H9 (cell line): ENCODE data around the gene FAM107A. TPM values are rescaled to one million over a fixed set of nuclear protein-coding genes. Genes with fewer than 3 reads are reported as not detected.

Experiments
- DNase-seq: peaks from one replicate; pipeline ENCODE4 v3.0.0-alpha.2; 2017
- H2AFZ ChIP-seq: one replicate; pipeline ENCODE4 v1.6.1; 2013; ENCODE audit warnings: mild to moderate bottlenecking, low read length, control low read depth, moderate library complexity
- H2AK5ac ChIP-seq: 2 replicates; pipeline ENCODE4 v1.6.1; 2013; ENCODE audit warnings: low read length, control low read depth, mixed read lengths; ENCODE audit not compliant: insufficient read length
- H2BK120ac ChIP-seq: one replicate; pipeline ENCODE4 v1.6.1; 2013; ENCODE audit warnings: low read depth, mild to moderate bottlenecking, low read length, control low read depth, inconsistent platforms; ENCODE audit not compliant: poor library complexity, severe bottlenecking
- H2BK12ac ChIP-seq: 2 replicates; pipeline ENCODE4 v1.6.1; 2013; ENCODE audit warnings: low read length, control low read depth, mixed read lengths, low read depth; ENCODE audit not compliant: insufficient read length
- H2BK15ac ChIP-seq: 2 replicates; pipeline ENCODE4 v1.6.1; 2013; ENCODE audit warnings: low read depth, low read length, control low read depth
- H2BK20ac ChIP-seq: one replicate; pipeline ENCODE4 v1.6.1; 2013; ENCODE audit warnings: low read depth, mild to moderate bottlenecking, low read length, control low read depth, inconsistent platforms; ENCODE audit not compliant: poor library complexity, severe bottlenecking
- H2BK5ac ChIP-seq: 2 replicates; pipeline ENCODE4 v1.6.1; 2013; ENCODE audit warnings: low read length, control low read depth, mixed read lengths; ENCODE audit not compliant: insufficient read length
- H3K14ac ChIP-seq: 2 replicates; pipeline ENCODE4 v1.6.1; 2013; ENCODE audit warnings: low read length, control low read depth; ENCODE audit not compliant: insufficient read depth
- H3K18ac ChIP-seq: 2 replicates; pipeline ENCODE4 v1.6.1; 2013; ENCODE audit warnings: low read depth, mild to moderate bottlenecking, mixed read lengths, low read length, control low read depth; ENCODE audit not compliant: insufficient read length
- H3K23ac ChIP-seq: 2 replicates; pipeline ENCODE4 v1.6.1; 2013; ENCODE audit warnings: low read length, control low read depth, mixed read lengths, low read depth; ENCODE audit not compliant: insufficient read length
- H3K23me2 ChIP-seq: 2 replicates; pipeline ENCODE4 v1.6.1; 2013; ENCODE audit warnings: low read depth, mild to moderate bottlenecking, mixed read lengths, low read length, control low read depth; ENCODE audit not compliant: insufficient read length, poor library complexity, severe bottlenecking
- H3K27ac ChIP-seq: 2 replicates; pipeline ENCODE4 v1.5.1; 2013; ENCODE audit warnings: low read length, control low read depth, mixed read lengths, low read depth; ENCODE audit not compliant: insufficient read length
- H3K27me3 ChIP-seq: 2 replicates; pipeline ENCODE4 v1.6.1; 2013; ENCODE audit warnings: low read length, control low read depth, inconsistent platforms; ENCODE audit not compliant: insufficient read depth
- H3K4ac ChIP-seq: 2 replicates; pipeline ENCODE4 v1.6.1; 2013; ENCODE audit warnings: low read depth, mild to moderate bottlenecking, control low read depth, inconsistent platforms, low read length, moderate library complexity
- H3K4me1 ChIP-seq: 2 replicates; pipeline ENCODE4 v1.6.1; 2013; ENCODE audit warnings: low read length, control low read depth, inconsistent platforms; ENCODE audit not compliant: insufficient read depth
- H3K4me2 ChIP-seq: 2 replicates; pipeline ENCODE4 v1.6.1; 2013; ENCODE audit warnings: low read length, control low read depth, mixed read lengths; ENCODE audit not compliant: insufficient read length, insufficient read depth
- H3K56ac ChIP-seq: 2 replicates; pipeline ENCODE4 v1.6.1; 2013; ENCODE audit warnings: low read depth, mild to moderate bottlenecking, mixed read lengths, low read length, control low read depth; ENCODE audit not compliant: insufficient read length
- H3K79me1 ChIP-seq: 2 replicates; pipeline ENCODE4 v1.6.1; 2013; ENCODE audit warnings: low read depth, mild to moderate bottlenecking, moderate library complexity, low read length, control low read depth, inconsistent platforms; ENCODE audit not compliant: insufficient read depth, poor library complexity, severe bottlenecking
- H3K79me2 ChIP-seq: 2 replicates; pipeline ENCODE4 v1.6.1; 2013; ENCODE audit warnings: low read length, control low read depth, inconsistent platforms; ENCODE audit not compliant: insufficient read depth
- H3K9ac ChIP-seq: 2 replicates; pipeline ENCODE4 v1.6.1; 2013; ENCODE audit warnings: low read length, control low read depth, mixed read lengths; ENCODE audit not compliant: insufficient read length; ENCODE audit errors: extremely low read depth
- H3K9me3 ChIP-seq: one replicate; pipeline ENCODE4 v1.6.1; 2013; ENCODE audit warnings: low read depth, low read length, inconsistent platforms; ENCODE audit not compliant: control insufficient read depth
- H3T11ph ChIP-seq: one replicate; pipeline ENCODE4 v1.6.1; 2013; ENCODE audit warnings: mild to moderate bottlenecking, low read length, control low read depth, inconsistent platforms
- H4K20me1 ChIP-seq: one replicate; pipeline ENCODE4 v1.6.1; 2013; ENCODE audit not compliant: control insufficient read depth, insufficient read length, insufficient read depth
- H4K5ac ChIP-seq: 2 replicates; pipeline ENCODE4 v1.6.1; 2013; ENCODE audit warnings: low read depth, mild to moderate bottlenecking, mixed read lengths, low read length, control low read depth; ENCODE audit not compliant: insufficient read length
- H4K8ac ChIP-seq: replicated peaks from 2 replicates; pipeline ENCODE4 v1.6.1; 2013; ENCODE audit warnings: low read length, control low read depth, mixed read lengths, low read depth; ENCODE audit not compliant: insufficient read length
- H4K91ac ChIP-seq: 2 replicates; pipeline ENCODE4 v1.6.1; 2013; ENCODE audit warnings: low read depth, mild to moderate bottlenecking, moderate library complexity, mixed read lengths, low read length, control low read depth; ENCODE audit not compliant: insufficient read length
- H3K27ac Mint-ChIP-seq, 3 experiments: 2 replicates in 2 of 3; 3 replicates in 1 of 3; pipeline ENCODE4 v1.8.0; 2020 to 2021; ENCODE audit warnings: mixed read lengths in 3 of 3, mild to moderate bottlenecking in 1 of 3, moderate library complexity in 1 of 3
- H3K27me3 Mint-ChIP-seq: 2 replicates; pipeline ENCODE4 v1.8.0; 2021; ENCODE audit warnings: low read depth, mild to moderate bottlenecking, moderate library complexity, mixed read lengths
- H3K36me3 Mint-ChIP-seq, 3 experiments: 2 replicates in 2 of 3; 3 replicates in 1 of 3; pipeline ENCODE4 v1.8.0; 2020 to 2021; ENCODE audit warnings: low read depth in 3 of 3, mixed read lengths in 3 of 3; ENCODE audit not compliant: insufficient read depth in 1 of 3
- H3K4me1 Mint-ChIP-seq, 2 experiments: 2 replicates each; pipeline ENCODE4 v1.8.0; 2020; ENCODE audit warnings: mixed read lengths in 2 of 2
- H3K4me3 Mint-ChIP-seq, 2 experiments: 2 replicates in 1 of 2; 3 replicates in 1 of 2; pipeline ENCODE4 v1.8.0; 2020 to 2021; ENCODE audit warnings: mild to moderate bottlenecking in 2 of 2, mixed read lengths in 2 of 2, moderate library complexity in 1 of 2
- H3K9me3 Mint-ChIP-seq, 2 experiments: 2 replicates in 1 of 2; 3 replicates in 1 of 2; pipeline ENCODE4 v1.8.0; 2020; ENCODE audit warnings: mild to moderate bottlenecking in 2 of 2, mixed read lengths in 2 of 2, moderate library complexity in 1 of 2
- CTCF ChIP-seq: fragments of 200-600 bp; sonication (generic); conservative IDR thresholded peaks from 3 replicates; pipeline ENCODE4 v1.8.0; 2021; ENCODE audit warnings: antibody characterized with exemption, mild to moderate bottlenecking
- WGBS: extraction: QIAGEN DNeasy Blood & Tissue Kit; methylation state at CpG from one replicate; pipeline ENCODE4 v1.1.7; 2013; ENCODE audit warnings: missing lambda C conversion rate, low lambda C conversion rate, mixed read lengths; ENCODE audit not compliant: insufficient read length; ENCODE audit errors: extremely low coverage; 5-methylcytosine and 5-hydroxymethylcytosine counted together
- total RNA-seq: library from RNA; stranded (reverse); gene quantifications from 2 replicates; pipeline ENCODE4 v1.2.1, GENCODE V29; 2021

Gene FAM107A
- total RNA-seq, 1 experiment from 2014 or later, result 0.11 TPM

- Histone ChIP-seq H2BK15ac (no peak overlapping the region), H2AFZ (no peak overlapping the region), H3K23ac (no peak overlapping the region), H3K23me2 (no peaks in the 10 kb centered on the region), H3K18ac (no peak overlapping the region), H2BK20ac (no peak overlapping the region), H3K4me2 (no peak overlapping the region), H3K27me3 (no peaks in the 10 kb centered on the region), H3K9ac (no peak overlapping the region), H3K4me1 (no peaks in the 10 kb centered on the region), H4K8ac (no peak overlapping the region), H3K4ac (no peak overlapping the region), H3K27ac (no peak overlapping the region), H3K56ac (no peak overlapping the region), H3K79me2 (no peaks in the 10 kb centered on the region), H2BK5ac (no peak overlapping the region), H2BK12ac (no peak overlapping the region), H3K79me1 (no peaks in the 10 kb centered on the region), H2BK120ac (no peak overlapping the region), H3K14ac (no peak overlapping the region), H2AK5ac (no peak overlapping the region), H3K9me3 (no peaks in the 10 kb centered on the region), H4K5ac (no peak overlapping the region), H3T11ph (no peak overlapping the region), H4K91ac (no peak overlapping the region), H4K20me1 (no peaks in the 10 kb centered on the region)
- H3K4me3 Mint-ChIP-seq, result no peak overlapping the region
- peaks cover 4% of the 10 kb centered on the region for H3K27me3 Mint-ChIP-seq
- no peak overlapping the region for H3K27ac Mint-ChIP-seq
- WGBS, result no CpG with 5 or more reads among the region's 4 CpGs
- peaks cover 16 to 18% of the 10 kb centered on the region in 2 experiments for H3K9me3 Mint-ChIP-seq
- no peak for TF ChIP-seq CTCF
- peaks cover 2 to 3% of the 10 kb centered on the region in 2 experiments; a peak in 2 of 4 replicates for H3K4me1 Mint-ChIP-seq
- no peak for DNase-seq
- H3K36me3 Mint-ChIP-seq, result peaks cover 4 to 15% (median 6%) of the 10 kb centered on the region in 3 experiments
Observed at GRCh38 chr3:58551636-58552180, 25.5 kb downstream of the FAM107A start.
